Heart right ventricle (tissue), 16 donors: ENCODE data around the gene SLC9A6. TPM values are rescaled to one million over a fixed set of nuclear protein-coding genes. Genes with fewer than 3 reads are reported as not detected.

Experiments used
- ATAC-seq, 8 donors: fragments of 200-7000 bp; cut with Tn5 transposase; one replicate each; pipeline ENCODE4 v1.9.1; 2020; ENCODE audit warnings: mild to moderate bottlenecking in 8 of 8, moderate library complexity in 8 of 8, moderate number of reproducible peaks in 1 of 8
- DNase-seq, 2 donors: peaks; one replicate each; pipeline ENCODE4 v3.0.0-alpha.2; 2020
- H3K27ac ChIP-seq, 10 donors: fragments of 200-600 bp; sonication (generic) in 2 of 10; one replicate each; pipeline versions ENCODE4 v1.5.0 to v1.8.0; 2020 to 2022; ENCODE audit warnings: mild to moderate bottlenecking in 3 of 10
- H3K27me3 ChIP-seq, 7 donors: fragments of 200-600 bp; one replicate each; pipeline ENCODE4 v1.8.0; 2021 to 2022; ENCODE audit warnings: mild to moderate bottlenecking in 2 of 7
- H3K36me3 ChIP-seq, 9 donors: fragments of 200-600 bp; sonication (generic) in 1 of 9; one replicate each; pipeline versions ENCODE4 v1.5.0 to v1.8.0; 2020 to 2022; ENCODE audit warnings: mild to moderate bottlenecking in 2 of 9
- H3K4me1 ChIP-seq, 9 donors: fragments of 200-600 bp; sonication (generic) in 1 of 9; one replicate each; pipeline versions ENCODE4 v1.5.0 to v1.8.0; 2020 to 2022; ENCODE audit warnings: mild to moderate bottlenecking in 4 of 9
- H3K4me3 ChIP-seq, 10 donors: fragments of 200-600 bp; sonication (generic) in 2 of 10; one replicate each; pipeline versions ENCODE4 v1.5.0 to v1.8.0; 2020 to 2022; ENCODE audit warnings: mild to moderate bottlenecking in 7 of 10, moderate library complexity in 2 of 10
- H3K9me3 ChIP-seq, 11 donors: fragments of 200-600 bp in 10 of 11; sonication (generic) in 2 of 11; one replicate each; pipeline versions ENCODE4 v1.5.0 to v1.8.0; 2013 to 2022; ENCODE audit warnings: mild to moderate bottlenecking in 2 of 11, control low read depth in 1 of 11, moderate library complexity in 1 of 11
- WGBS, 2 donors: extraction: QIAGEN DNeasy Blood & Tissue Kit; methylation state at CpG; one replicate each; pipeline ENCODE4 v1.1.7; 2013; ENCODE audit warnings: inconsistent platforms in 1 of 2; 5-methylcytosine and 5-hydroxymethylcytosine counted together
- intact Hi-C, 10 donors: fragments of 100-400 bp; cut with DNase I; formaldehyde crosslinking; loops; one replicate each; pipeline versions ENCODE4 v1.11.1 to v1.14.2; 2022
- polyA plus RNA-seq, 2 donors: library from polyadenylated mRNA; stranded (reverse); fragments of 200-250 nt; gene quantifications; one replicate each; pipeline ENCODE4 v1.2.3, GENCODE V29; 2013
- total RNA-seq, 10 donors: library from RNA; stranded (reverse); fragmentation: NEBNext Ultra II Directional in 3 of 10; extraction: Animal tissue kit (Norgen Biotek cat#: 25700) in 3 of 10; gene quantifications; one replicate each; pipeline versions ENCODE4 v1.2.1 to v1.2.4, GENCODE V29; 2021 to 2023
- TF ChIP-seq, protein P1 (sequence below), 9 donors: fragments of 200-600 bp; sonication (generic) in 2 of 9; IDR thresholded peaks; one replicate each; pipeline versions ENCODE4 v1.5.0 to v1.8.0; 2021 to 2022; ENCODE audit warnings: antibody characterized with exemption in 9 of 9, mild to moderate bottlenecking in 5 of 9, moderate library complexity in 1 of 9
- donor health status: Arrhythmogenic right ventricular cardiomyopathy.
- donor health status: ischemic (EF 13 %, LVEDD 7.1; RV severe dilation, severe dysfunction).
- donor health status: healthy with polysubstance abuse.
- donor health status: DM: no; HTN: yes; CAD: no.
- donor health status: DM: no; HTN: no; CAD: no.
- donor health status: ischemic (EF 25% LVEDD 6.9; RV normal size, moderate dysfunction).
- donor health status: ischemic (EF 25% LVEDD 5.7; RV mildly dilated, moderate dysfunction).
- donor health status: healthy.
- donor health status: DM: yes; HTN: yes; CAD: no.
- donor health status: Ischemic cardiomyopathy.
- donor health status: ischemic (EF 35%, LVEDD 5.7; RV mildly dilated, moderate dysfunction).
- donor health status: nonischemic (EF 11% LVEDD 7.7; RV severe dilation, severe dysfunction).
- donor health status: DM: yes; HTN: yes; CAD: no.
- donor health status: PGD.
- donor health status: ischemic (EF 29% LVEDD 5.4; RV normal size, mild dysfunction).
- donor health status: nonischemic (EF 23%, LVEDD 6.1; RV moderate dilation, normal function).

SLC9A6 gene
- total and polyA plus RNA-seq, 12 donors, result 11.7 to 18.5 (median 14.5) TPM

DNA sequence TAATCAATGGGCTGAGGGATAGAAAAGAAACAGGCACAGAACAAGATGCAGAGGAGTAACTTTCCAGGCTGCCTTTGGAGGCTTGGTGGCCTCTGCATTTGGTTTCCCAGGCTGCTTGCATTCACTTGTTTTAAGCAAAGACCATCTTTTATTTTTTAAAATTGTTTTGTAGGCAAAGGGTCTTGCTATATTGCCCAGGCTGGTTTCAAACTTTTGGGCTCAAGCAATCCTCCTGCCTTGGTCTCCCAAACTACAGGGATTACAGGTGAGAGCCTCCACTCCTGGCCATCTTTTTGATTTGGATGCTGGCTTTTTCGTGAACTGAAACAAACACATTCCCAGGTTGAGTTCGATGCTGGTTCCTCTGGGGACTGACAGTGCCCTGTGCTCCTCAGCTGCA, 74.1 kb downstream of the SLC9A6 start:
- 85 to 87% methylated on average over 2 of the region's 2 CpGs for WGBS, 2 donors
- ATAC-seq (no peak), DNase-seq (no peak)
- no peak overlapping the region for H3K4me3 ChIP-seq
- H3K4me1 ChIP-seq, result peaks cover 0 to 21% (median 3%) of the 10 kb centered on the region in 9 donors
- intact Hi-C loops, result no loop called here
- H3K27me3 ChIP-seq, result no peaks in the 10 kb centered on the region
- no peaks in the 10 kb centered on the region for H3K9me3 ChIP-seq
- TF ChIP-seq, protein P1, sequence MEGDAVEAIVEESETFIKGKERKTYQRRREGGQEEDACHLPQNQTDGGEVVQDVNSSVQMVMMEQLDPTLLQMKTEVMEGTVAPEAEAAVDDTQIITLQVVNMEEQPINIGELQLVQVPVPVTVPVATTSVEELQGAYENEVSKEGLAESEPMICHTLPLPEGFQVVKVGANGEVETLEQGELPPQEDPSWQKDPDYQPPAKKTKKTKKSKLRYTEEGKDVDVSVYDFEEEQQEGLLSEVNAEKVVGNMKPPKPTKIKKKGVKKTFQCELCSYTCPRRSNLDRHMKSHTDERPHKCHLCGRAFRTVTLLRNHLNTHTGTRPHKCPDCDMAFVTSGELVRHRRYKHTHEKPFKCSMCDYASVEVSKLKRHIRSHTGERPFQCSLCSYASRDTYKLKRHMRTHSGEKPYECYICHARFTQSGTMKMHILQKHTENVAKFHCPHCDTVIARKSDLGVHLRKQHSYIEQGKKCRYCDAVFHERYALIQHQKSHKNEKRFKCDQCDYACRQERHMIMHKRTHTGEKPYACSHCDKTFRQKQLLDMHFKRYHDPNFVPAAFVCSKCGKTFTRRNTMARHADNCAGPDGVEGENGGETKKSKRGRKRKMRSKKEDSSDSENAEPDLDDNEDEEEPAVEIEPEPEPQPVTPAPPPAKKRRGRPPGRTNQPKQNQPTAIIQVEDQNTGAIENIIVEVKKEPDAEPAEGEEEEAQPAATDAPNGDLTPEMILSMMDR (IDR thresholded peaks at IDR 0.05), result no peak
- H3K36me3 ChIP-seq, result no peaks in the 10 kb centered on the region
- H3K27ac ChIP-seq, result no peak overlapping the region

GRCh38 chrX:136061286-136061685, 76.1 kb downstream of the SLC9A6 start:
- Histone ChIP-seq H3K36me3 (no peaks in the 10 kb centered on the region), H3K27ac (peak overlapping the region in 5 of 10 donors; percentile 26 to 50 (median 37)), H3K4me1 (peaks cover 0 to 24% (median 9%) of the 10 kb centered on the region in 9 donors), H3K4me3 (no peak overlapping the region), H3K27me3 (peaks cover 0 to under 1% (median 0%) of the 10 kb centered on the region in 7 donors), H3K9me3 (no peaks in the 10 kb centered on the region)
- intact Hi-C loops, result no loop called here
- TF ChIP-seq, protein P1 (IDR thresholded peaks at IDR 0.05), result no peak
- 75 to 76% methylated on average over 8 of the region's 8 CpGs for WGBS, 2 donors
- DNase-seq (peak; percentile 14 to 29), ATAC-seq (peak in 4 of 8 donors; percentile 25 to 49 (median 40))

DNA sequence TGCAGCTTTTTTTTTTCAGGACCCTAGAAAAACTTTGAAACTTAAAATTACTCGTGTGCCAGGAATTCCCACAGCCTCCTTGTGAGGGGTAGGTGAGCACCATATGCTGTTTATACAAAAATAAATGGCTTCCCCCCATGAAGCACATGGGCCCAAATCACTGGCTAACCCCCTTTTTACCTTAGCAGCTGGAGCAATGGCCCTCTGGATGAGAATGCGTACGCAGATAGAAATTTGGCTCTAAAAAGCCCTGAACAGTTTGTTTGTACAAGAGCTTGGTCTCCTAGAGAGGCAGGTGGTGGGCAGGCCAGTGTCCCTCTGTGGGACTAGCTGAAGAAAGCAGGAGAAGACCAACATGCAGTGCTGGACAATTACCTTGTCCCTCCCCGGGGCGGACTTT, 76.5 kb downstream of the SLC9A6 start:
- intact Hi-C loops, result no loop called here
- H3K9me3 ChIP-seq, result no peaks in the 10 kb centered on the region
- H3K4me3 ChIP-seq, result no peak overlapping the region
- H3K36me3 ChIP-seq, result no peaks in the 10 kb centered on the region
- 78 to 84% methylated on average over 5 of the region's 5 CpGs for WGBS, 2 donors
- ATAC-seq, result peak in 4 of 8 donors; percentile 12 to 36 (median 28)
- H3K27me3 ChIP-seq, result peaks cover 0 to 5% (median 0%) of the 10 kb centered on the region in 7 donors
- peak in 1 of 2 donors; percentile 13 for DNase-seq
- TF ChIP-seq, protein P1 (IDR thresholded peaks at IDR 0.05), result no peak
- peak overlapping the region in 5 of 10 donors; percentile 26 to 50 (median 37) for H3K27ac ChIP-seq
- H3K4me1 ChIP-seq, result peaks cover 0 to 24% (median 9%) of the 10 kb centered on the region in 9 donors

DNA sequence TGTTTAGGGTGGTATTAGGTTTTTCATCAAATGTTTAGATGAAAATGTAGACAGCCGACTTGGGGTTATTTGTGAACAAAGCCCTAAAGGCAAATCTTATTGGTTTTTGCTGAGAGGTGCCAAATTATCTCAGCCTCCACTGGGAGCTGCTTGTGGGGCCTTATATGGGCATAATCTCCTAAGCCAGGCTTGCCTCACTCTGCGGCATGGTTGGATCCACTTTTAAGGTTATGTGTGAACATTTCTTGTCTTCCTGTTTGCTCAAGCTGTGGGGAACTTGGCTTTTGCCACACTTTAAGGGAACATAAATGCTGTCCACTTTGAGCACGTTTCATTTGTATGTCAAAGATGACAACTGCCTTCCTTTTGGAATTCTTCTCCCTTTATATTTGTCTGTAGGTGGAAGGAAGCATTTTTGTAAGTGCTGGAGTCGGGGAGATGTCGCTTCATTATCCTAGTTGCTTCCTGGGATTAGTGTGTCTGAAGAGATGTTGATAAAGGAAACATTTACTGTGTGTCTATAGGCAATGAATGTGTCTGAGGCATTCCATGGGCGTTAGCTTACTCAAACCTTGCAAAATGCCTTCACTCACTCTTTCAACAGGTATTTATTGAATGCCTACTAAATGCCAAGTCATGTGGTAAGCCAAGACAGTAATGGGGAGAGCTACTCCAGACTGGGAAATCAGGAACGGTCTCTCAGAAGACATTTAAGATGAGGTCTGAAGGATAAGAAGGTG, 78.3 kb downstream of the SLC9A6 start:
- Histone ChIP-seq H3K27ac (peak overlapping the region in 6 of 10 donors; percentile 17 to 72 (median 64)), H3K36me3 (no peaks in the 10 kb centered on the region), H3K9me3 (no peaks in the 10 kb centered on the region), H3K4me3 (no peak overlapping the region), H3K4me1 (peaks cover 0 to 24% (median 9%) of the 10 kb centered on the region in 9 donors), H3K27me3 (peaks cover 0 to 5% (median 0%) of the 10 kb centered on the region in 7 donors)
- ATAC-seq, result peak in 2 of 8 donors; percentile 15 to 64
- DNase-seq, result peak in 1 of 2 donors; percentile 12
- intact Hi-C loops, result no loop called here
- 72 to 74% methylated on average over 7 of the region's 7 CpGs for WGBS, 2 donors
- TF ChIP-seq, protein P1 (IDR thresholded peaks at IDR 0.05), result no peak
